ENCODE data around the gene LUZP4. TPM values are rescaled to one million over a fixed set of nuclear protein-coding genes. Genes with fewer than 3 reads are reported as not detected.

Gene LUZP4, protein sequence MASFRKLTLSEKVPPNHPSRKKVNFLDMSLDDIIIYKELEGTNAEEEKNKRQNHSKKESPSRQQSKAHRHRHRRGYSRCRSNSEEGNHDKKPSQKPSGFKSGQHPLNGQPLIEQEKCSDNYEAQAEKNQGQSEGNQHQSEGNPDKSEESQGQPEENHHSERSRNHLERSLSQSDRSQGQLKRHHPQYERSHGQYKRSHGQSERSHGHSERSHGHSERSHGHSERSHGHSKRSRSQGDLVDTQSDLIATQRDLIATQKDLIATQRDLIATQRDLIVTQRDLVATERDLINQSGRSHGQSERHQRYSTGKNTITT
- not detected for total RNA-seq

DNA sequence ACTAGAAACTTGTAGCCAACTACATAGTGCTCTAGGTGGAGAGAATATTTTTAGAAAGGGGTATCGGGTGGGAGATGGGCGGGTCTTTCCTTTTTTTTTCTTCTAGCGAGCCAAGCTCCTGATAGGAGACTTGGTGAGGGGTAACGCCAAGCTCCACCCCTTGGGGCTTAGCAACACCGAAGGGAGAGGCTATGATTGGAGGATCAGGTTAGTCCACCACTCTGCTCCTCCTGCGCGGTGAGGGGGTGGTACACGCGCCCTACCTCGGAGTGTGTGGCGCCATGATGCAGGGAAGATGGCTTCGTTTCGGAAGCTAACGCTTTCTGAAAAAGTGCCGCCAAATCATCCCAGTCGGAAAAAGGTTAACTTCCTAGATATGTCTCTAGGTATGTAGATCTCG is at the start of gene LUZP4:
LUZP4 (plus strand) TSS at position 251 of the 400 bp plus-strand sequence; CDS start at position 296, 45 bp downstream.
- Histone ChIP-seq H3K9ac (ENCODE audit: low read depth in 1 of 3, low read length in 3 of 3) (no peak within 1 kb of the TSS), H3K4me3 (ENCODE audit: low read length in 3 of 3) (no peak within 1 kb of the TSS), H3K36me3 (ENCODE audit: control insufficient read depth in 3 of 3, insufficient read depth in 3 of 3, low read length in 3 of 3) (no peaks in the 10 kb centered on the region), H3K27me3 (ENCODE audit: control insufficient read depth in 3 of 3, insufficient read depth in 3 of 3, low read length in 3 of 3) (no peaks in the 10 kb centered on the region), H3K9me3 (ENCODE audit: control insufficient read depth in 3 of 3, low read length in 3 of 3) (peaks cover 0 to 2% (median 0%) of the 10 kb centered on the region in 3 donors), H3K4me1 (ENCODE audit: control insufficient read depth in 3 of 3, insufficient read depth in 3 of 3, low read length in 3 of 3) (no peaks in the 10 kb centered on the region), H3K27ac (ENCODE audit: low read depth, low read length) (no peak within 1 kb of the TSS)

DNA sequence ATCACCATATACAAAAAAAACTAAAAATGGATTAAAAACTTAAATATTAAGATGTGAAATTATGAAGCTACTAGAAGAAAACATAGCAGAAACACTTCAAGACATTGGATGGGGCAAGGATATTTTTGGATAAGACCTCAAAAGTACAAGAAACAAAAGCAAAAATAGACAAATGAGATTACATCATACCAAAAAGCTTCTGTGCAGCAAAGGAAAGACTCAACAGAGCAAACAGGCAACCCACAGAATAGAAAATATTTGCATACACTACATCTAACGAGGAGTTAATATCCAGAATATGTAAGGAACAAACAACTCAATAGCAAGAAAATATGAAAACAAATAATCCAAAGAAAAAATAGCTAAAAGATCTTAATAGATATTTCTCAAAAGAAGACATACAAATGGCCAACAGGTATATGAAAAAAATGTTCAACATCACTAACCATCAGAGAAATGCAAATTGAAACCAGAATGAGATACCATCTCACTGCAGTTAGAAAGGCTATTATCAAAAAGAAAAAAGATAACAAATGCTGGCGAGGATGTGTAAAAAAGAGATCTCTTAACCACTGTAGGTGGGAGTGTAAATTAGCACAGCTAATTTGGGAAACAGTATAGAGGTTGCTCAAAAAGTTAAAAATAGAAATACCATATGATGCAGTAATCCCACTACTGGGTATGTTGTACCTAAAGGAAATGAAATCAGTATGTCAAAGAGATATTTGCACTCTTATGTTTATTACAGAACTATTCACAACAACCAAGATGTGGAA is 37.9 kb upstream of the LUZP4 start:
- Histone ChIP-seq H3K9ac (ENCODE audit: low read depth in 1 of 3, low read length in 3 of 3) (no peak overlapping the region), H3K36me3 (ENCODE audit: control insufficient read depth in 3 of 3, insufficient read depth in 3 of 3, low read length in 3 of 3) (no peaks in the 10 kb centered on the region), H3K27ac (ENCODE audit: low read depth, low read length) (no peak overlapping the region), H3K4me1 (ENCODE audit: control insufficient read depth in 3 of 3, insufficient read depth in 3 of 3, low read length in 3 of 3) (no peaks in the 10 kb centered on the region), H3K4me3 (ENCODE audit: low read length in 3 of 3) (no peak overlapping the region), H3K27me3 (ENCODE audit: control insufficient read depth in 3 of 3, insufficient read depth in 3 of 3, low read length in 3 of 3) (no peaks in the 10 kb centered on the region), H3K9me3 (ENCODE audit: control insufficient read depth in 3 of 3, low read length in 3 of 3) (no peaks in the 10 kb centered on the region)

DNA sequence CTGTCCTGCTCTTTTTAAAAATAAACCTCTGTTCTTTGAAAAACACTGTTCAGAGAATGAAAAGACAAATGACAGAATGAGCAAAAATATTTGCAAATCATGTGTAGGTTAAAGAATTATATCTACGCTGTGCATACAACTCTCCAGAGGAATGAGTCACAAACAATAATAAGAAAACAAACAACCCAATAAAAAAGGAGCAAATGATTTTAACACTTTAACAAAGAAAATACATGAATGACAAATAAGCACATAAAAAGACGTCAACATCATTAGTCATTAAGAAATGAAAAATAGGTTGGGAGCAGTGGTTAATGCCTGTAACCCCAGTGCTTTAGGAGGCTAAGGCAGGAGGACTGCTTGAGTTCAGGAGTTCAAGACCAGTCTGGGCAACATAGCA is 34.5 kb upstream of the LUZP4 start:
- H3K4me1 ChIP-seq (ENCODE audit: control insufficient read depth in 3 of 3, insufficient read depth in 3 of 3, low read length in 3 of 3) = no peaks in the 10 kb centered on the region
- H3K36me3 ChIP-seq (ENCODE audit: control insufficient read depth in 3 of 3, insufficient read depth in 3 of 3, low read length in 3 of 3) = no peaks in the 10 kb centered on the region
- no peak overlapping the region for H3K27ac ChIP-seq (ENCODE audit: low read depth, low read length)
- H3K9ac ChIP-seq (ENCODE audit: low read depth in 1 of 3, low read length in 3 of 3) = no peak overlapping the region
- peaks cover 0 to 4% (median 0%) of the 10 kb centered on the region in 3 donors for H3K27me3 ChIP-seq (ENCODE audit: control insufficient read depth in 3 of 3, insufficient read depth in 3 of 3, low read length in 3 of 3)
- H3K9me3 ChIP-seq (ENCODE audit: control insufficient read depth in 3 of 3, low read length in 3 of 3) = no peaks in the 10 kb centered on the region
- no peak overlapping the region for H3K4me3 ChIP-seq (ENCODE audit: low read length in 3 of 3)

DNA sequence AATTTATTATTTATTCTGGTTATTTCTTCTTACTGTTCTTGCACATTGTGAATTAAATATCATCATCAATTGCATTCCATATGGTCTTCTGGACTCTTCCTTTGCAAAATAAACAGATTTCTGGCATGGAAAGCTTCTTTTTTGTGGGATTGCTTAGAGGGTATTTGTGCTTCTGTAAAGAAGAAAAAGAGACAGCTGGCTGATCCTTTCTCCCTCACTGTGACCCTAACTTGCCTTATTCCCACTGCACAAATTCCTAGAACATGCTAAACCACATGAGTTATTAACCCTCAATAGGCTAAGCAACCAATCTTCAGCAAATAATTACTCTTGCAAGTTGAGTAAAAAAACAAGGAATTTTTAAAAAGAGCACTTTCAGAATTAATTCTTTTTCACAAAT is 31.8 kb upstream of the LUZP4 start:
- Histone ChIP-seq H3K9me3 (ENCODE audit: control insufficient read depth in 3 of 3, low read length in 3 of 3) (no peaks in the 10 kb centered on the region), H3K27ac (ENCODE audit: low read depth, low read length) (no peak overlapping the region), H3K4me3 (ENCODE audit: low read length in 3 of 3) (no peak overlapping the region), H3K27me3 (ENCODE audit: control insufficient read depth in 3 of 3, insufficient read depth in 3 of 3, low read length in 3 of 3) (peaks cover 0 to 9% (median 0%) of the 10 kb centered on the region in 3 donors), H3K4me1 (ENCODE audit: control insufficient read depth in 3 of 3, insufficient read depth in 3 of 3, low read length in 3 of 3) (no peaks in the 10 kb centered on the region), H3K36me3 (ENCODE audit: control insufficient read depth in 3 of 3, insufficient read depth in 3 of 3, low read length in 3 of 3) (no peaks in the 10 kb centered on the region), H3K9ac (ENCODE audit: low read depth in 1 of 3, low read length in 3 of 3) (no peak overlapping the region)

DNA sequence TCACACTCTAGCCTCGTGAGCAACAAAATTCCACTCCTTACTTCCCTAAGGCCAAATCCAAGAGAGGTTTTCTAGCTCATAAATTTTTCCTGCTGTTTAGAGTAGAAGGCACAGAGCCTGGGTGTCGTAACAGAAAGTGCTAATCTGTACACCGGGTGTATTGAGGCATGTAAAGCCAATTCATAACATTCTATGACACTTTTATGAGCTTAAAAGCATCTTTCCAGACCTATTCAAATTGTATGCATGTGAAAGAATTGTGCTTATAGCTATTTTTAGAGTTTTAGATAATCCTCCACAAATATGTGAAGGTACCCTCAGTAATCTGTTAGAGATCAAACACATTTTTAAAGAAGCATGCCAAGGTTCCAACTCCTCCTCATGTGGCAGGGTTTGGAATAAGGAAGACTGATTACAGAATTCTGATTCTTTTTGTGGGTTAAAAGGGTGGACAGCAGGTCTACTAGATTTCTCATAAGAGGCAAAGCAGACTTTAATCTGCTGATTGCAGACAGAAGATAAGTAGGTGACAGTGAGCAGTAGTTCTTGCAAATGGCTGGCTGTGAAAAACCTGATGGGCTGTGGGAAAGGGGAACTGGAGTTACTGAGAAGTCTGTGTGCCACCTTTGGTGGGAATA is 30.2 kb upstream of the LUZP4 start:
- Histone ChIP-seq H3K4me3 (ENCODE audit: low read length in 3 of 3) (no peak overlapping the region), H3K9ac (ENCODE audit: low read depth in 1 of 3, low read length in 3 of 3) (no peak overlapping the region), H3K36me3 (ENCODE audit: control insufficient read depth in 3 of 3, insufficient read depth in 3 of 3, low read length in 3 of 3) (no peaks in the 10 kb centered on the region), H3K4me1 (ENCODE audit: control insufficient read depth in 3 of 3, insufficient read depth in 3 of 3, low read length in 3 of 3) (no peaks in the 10 kb centered on the region), H3K27me3 (ENCODE audit: control insufficient read depth in 3 of 3, insufficient read depth in 3 of 3, low read length in 3 of 3) (peaks cover 0 to 9% (median 0%) of the 10 kb centered on the region in 3 donors), H3K9me3 (ENCODE audit: control insufficient read depth in 3 of 3, low read length in 3 of 3) (no peaks in the 10 kb centered on the region), H3K27ac (ENCODE audit: low read depth, low read length) (no peak overlapping the region)

DNA sequence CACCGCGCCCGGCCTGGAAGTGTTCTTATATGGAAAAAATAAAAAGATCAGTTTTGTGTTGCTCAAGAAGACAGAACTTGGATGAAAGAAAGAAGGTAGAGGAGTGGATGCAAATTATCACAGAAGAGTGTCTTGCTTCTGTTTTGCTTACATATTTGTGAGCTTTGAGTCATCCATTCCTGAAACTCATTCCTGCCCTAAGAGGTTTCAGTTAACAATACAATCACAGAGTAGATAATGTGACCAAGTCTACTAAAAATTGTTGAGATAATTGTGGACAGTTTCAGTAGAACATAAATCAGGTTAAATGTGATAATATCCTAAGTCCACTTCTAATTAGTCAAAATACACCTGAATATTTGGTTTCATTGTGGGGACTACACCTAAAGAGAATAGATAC is 29.2 kb upstream of the LUZP4 start:
- Histone ChIP-seq H3K27me3 (ENCODE audit: control insufficient read depth in 3 of 3, insufficient read depth in 3 of 3, low read length in 3 of 3) (peaks cover 0 to 9% (median 0%) of the 10 kb centered on the region in 3 donors), H3K27ac (ENCODE audit: low read depth, low read length) (no peak overlapping the region), H3K9me3 (ENCODE audit: control insufficient read depth in 3 of 3, low read length in 3 of 3) (no peaks in the 10 kb centered on the region)

DNA sequence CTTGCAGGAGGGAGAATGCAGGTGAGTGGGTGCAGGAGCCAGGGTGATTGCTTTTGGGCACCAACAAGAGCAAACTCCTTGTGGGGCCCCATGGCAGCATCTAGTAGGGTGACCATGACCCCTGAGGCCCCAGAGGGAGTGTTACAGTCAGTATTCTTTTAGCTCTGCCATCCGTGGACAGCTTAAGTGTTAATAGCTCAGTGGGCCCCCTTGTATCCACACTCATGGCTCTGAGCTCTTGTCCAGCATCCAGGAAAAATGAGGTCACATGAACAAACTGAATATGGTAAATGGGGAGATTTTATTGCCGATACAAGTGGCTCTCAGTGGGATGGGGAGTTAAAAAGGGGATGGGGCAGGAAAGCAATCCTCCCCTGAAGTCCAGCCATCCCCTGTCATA is 28.4 kb upstream of the LUZP4 start:
- H3K4me1 ChIP-seq (ENCODE audit: control insufficient read depth in 3 of 3, insufficient read depth in 3 of 3, low read length in 3 of 3) = no peaks in the 10 kb centered on the region
- H3K4me3 ChIP-seq (ENCODE audit: low read length in 3 of 3) = no peak overlapping the region
- H3K9ac ChIP-seq (ENCODE audit: low read depth in 1 of 3, low read length in 3 of 3) = no peak overlapping the region
- H3K27ac ChIP-seq (ENCODE audit: low read depth, low read length) = no peak overlapping the region
- H3K9me3 ChIP-seq (ENCODE audit: control insufficient read depth in 3 of 3, low read length in 3 of 3) = no peaks in the 10 kb centered on the region
- peaks cover 0 to 9% (median 0%) of the 10 kb centered on the region in 3 donors for H3K27me3 ChIP-seq (ENCODE audit: control insufficient read depth in 3 of 3, insufficient read depth in 3 of 3, low read length in 3 of 3)
- no peaks in the 10 kb centered on the region for H3K36me3 ChIP-seq (ENCODE audit: control insufficient read depth in 3 of 3, insufficient read depth in 3 of 3, low read length in 3 of 3)

More for the DNA sequence above, 29.2 kb upstream of the LUZP4 start:
- Histone ChIP-seq H3K4me1 (ENCODE audit: control insufficient read depth in 3 of 3, insufficient read depth in 3 of 3, low read length in 3 of 3) (no peaks in the 10 kb centered on the region), H3K36me3 (ENCODE audit: control insufficient read depth in 3 of 3, insufficient read depth in 3 of 3, low read length in 3 of 3) (no peaks in the 10 kb centered on the region), H3K4me3 (ENCODE audit: low read length in 3 of 3) (no peak overlapping the region), H3K9ac (ENCODE audit: low read depth in 1 of 3, low read length in 3 of 3) (no peak overlapping the region)

DNA sequence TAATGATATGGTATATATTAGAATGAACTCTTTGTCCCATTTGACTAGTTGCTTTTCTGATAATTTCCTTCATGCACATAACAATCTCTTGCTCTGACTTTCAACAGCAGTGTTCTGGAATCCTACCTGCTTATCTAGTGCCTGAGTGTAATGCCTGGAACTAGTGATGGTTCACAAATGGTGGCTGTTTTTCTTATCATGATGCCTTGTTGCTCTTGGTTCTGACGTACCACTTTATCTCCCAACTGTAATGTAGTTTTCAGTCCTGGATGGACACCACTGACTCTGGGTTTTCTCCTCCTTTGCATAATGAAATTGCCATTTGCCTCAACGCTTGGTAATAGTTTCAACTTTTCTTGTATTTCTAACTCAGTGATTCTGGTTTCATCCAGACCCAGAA is 25.5 kb upstream of the LUZP4 start:
- no peak overlapping the region for H3K27ac ChIP-seq (ENCODE audit: low read depth, low read length)
- no peak overlapping the region for H3K9ac ChIP-seq (ENCODE audit: low read depth in 1 of 3, low read length in 3 of 3)
- H3K27me3 ChIP-seq (ENCODE audit: control insufficient read depth in 3 of 3, insufficient read depth in 3 of 3, low read length in 3 of 3) = peaks cover 0 to 7% (median 0%) of the 10 kb centered on the region in 3 donors
- no peaks in the 10 kb centered on the region for H3K4me1 ChIP-seq (ENCODE audit: control insufficient read depth in 3 of 3, insufficient read depth in 3 of 3, low read length in 3 of 3)
- H3K9me3 ChIP-seq (ENCODE audit: control insufficient read depth in 3 of 3, low read length in 3 of 3) = no peaks in the 10 kb centered on the region
- H3K36me3 ChIP-seq (ENCODE audit: control insufficient read depth in 3 of 3, insufficient read depth in 3 of 3, low read length in 3 of 3) = no peaks in the 10 kb centered on the region
- H3K4me3 ChIP-seq (ENCODE audit: low read length in 3 of 3) = no peak overlapping the region

DNA sequence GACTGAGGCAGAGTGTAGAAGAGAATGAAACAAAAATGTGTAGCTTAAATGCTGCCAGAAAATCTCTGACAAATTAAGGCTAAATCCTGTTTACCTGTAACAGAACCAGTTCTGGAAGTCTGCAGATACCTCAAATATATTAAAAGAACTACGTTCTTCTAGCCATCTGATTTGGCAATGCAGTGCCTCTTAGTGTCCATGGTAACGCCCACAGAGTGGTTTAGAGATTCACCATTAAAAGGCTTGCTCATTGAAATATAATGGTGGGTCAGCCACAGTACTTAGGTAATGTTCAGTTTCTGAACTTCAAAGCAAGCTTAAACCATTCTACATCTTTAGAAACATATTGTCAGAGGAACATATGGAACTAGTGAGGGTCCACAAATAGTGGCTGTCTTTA is 23.2 kb upstream of the LUZP4 start:
- H3K36me3 ChIP-seq (ENCODE audit: control insufficient read depth in 3 of 3, insufficient read depth in 3 of 3, low read length in 3 of 3) = no peaks in the 10 kb centered on the region
- no peak overlapping the region for H3K27ac ChIP-seq (ENCODE audit: low read depth, low read length)
- peaks cover 0 to 2% (median 0%) of the 10 kb centered on the region in 3 donors for H3K27me3 ChIP-seq (ENCODE audit: control insufficient read depth in 3 of 3, insufficient read depth in 3 of 3, low read length in 3 of 3)
- H3K9me3 ChIP-seq (ENCODE audit: control insufficient read depth in 3 of 3, low read length in 3 of 3) = no peaks in the 10 kb centered on the region
- H3K4me1 ChIP-seq (ENCODE audit: control insufficient read depth in 3 of 3, insufficient read depth in 3 of 3, low read length in 3 of 3) = no peaks in the 10 kb centered on the region
- H3K4me3 ChIP-seq (ENCODE audit: low read length in 3 of 3) = no peak overlapping the region
- no peak overlapping the region for H3K9ac ChIP-seq (ENCODE audit: low read depth in 1 of 3, low read length in 3 of 3)

DNA sequence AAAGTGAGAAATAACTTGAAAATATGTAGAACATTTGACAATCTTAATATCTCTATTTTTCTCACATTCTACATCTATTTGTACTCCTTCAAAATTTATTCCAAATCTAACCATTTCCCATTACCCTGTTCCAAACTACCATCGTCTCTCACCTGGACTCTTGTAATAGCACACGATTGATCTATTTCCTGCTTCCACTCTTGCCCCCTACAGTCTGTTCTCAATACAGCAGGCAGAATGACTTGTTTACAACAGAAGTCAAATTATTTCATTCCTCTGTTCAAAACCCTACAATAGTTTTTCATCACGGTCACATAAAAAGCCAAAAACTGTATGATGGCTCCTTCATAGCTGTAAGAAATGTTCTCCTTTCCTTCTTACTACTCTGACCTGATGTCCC is 21.1 kb upstream of the LUZP4 start:
- Histone ChIP-seq H3K27ac (ENCODE audit: low read depth, low read length) (no peak overlapping the region), H3K9me3 (ENCODE audit: control insufficient read depth in 3 of 3, low read length in 3 of 3) (no peaks in the 10 kb centered on the region), H3K27me3 (ENCODE audit: control insufficient read depth in 3 of 3, insufficient read depth in 3 of 3, low read length in 3 of 3) (peaks cover 0 to 2% (median 0%) of the 10 kb centered on the region in 3 donors)

More for the DNA sequence above, 21.1 kb upstream of the LUZP4 start:
- H3K4me3 ChIP-seq (ENCODE audit: low read length in 3 of 3) = no peak overlapping the region
- H3K36me3 ChIP-seq (ENCODE audit: control insufficient read depth in 3 of 3, insufficient read depth in 3 of 3, low read length in 3 of 3) = no peaks in the 10 kb centered on the region
- no peaks in the 10 kb centered on the region for H3K4me1 ChIP-seq (ENCODE audit: control insufficient read depth in 3 of 3, insufficient read depth in 3 of 3, low read length in 3 of 3)
- no peak overlapping the region for H3K9ac ChIP-seq (ENCODE audit: low read depth in 1 of 3, low read length in 3 of 3)

All from skeletal muscle tissue (tissue), 4 donors.